GM12878 (cell line): ENCODE results near the gene NOP9.

ENCODE experiments used
- CTCF ChIP-seq, 3 experiments: IDR thresholded peaks in 2 of 3; conservative IDR thresholded peaks in 1 of 3; 2 replicates each; pipeline ENCODE4 v1.5.1; 2011; ENCODE audit warnings: low read depth in 3 of 3, low read length in 3 of 3, mild to moderate bottlenecking in 3 of 3, control low read depth in 2 of 3, moderate library complexity in 2 of 3, inconsistent platforms in 1 of 3, mixed read lengths in 1 of 3; ENCODE audit not compliant: control insufficient read depth in 2 of 3, insufficient read depth in 1 of 3; ENCODE audit errors: extremely low read depth in 1 of 3
- STAT1 ChIP-seq: fragments of 450-650 bp; conservative IDR thresholded peaks from 2 replicates; pipeline ENCODE4 v1.6.1; 2014; ENCODE audit warnings: antibody characterized with exemption, mild to moderate bottlenecking

- TF ChIP-seq CTCF (IDR thresholded peaks at IDR 0.05 in 2 of 3, conservative IDR thresholded peaks at IDR 0.05 in 1 of 3; ENCODE audit: control insufficient read depth in 2 of 3, extremely low read depth in 1 of 3, insufficient read depth in 1 of 3, low read depth in 3 of 3, low read length in 3 of 3) (peak; percentile 44 to 47 (median 44); a peak in 5 of 6 replicates), STAT1 (no peak)
These were observed 20.1 kb upstream of the NOP9 start for GRCh38 chr14:24279301-24280186.
